HK-2 (cell line): Measurements from ENCODE around the gene CENPP.

Experiments used
- DNase-seq: peaks from one replicate; pipeline ENCODE4 v3.0.0-alpha.2; 2018; ENCODE audit not compliant: unreplicated experiment

CENPP gene

GRCh38 chr9:92508018-92508820 lies 182.5 kb downstream of the CENPP start:
- no peak for DNase-seq

GRCh38 chr9:92509050-92509449 lies 183.3 kb downstream of the CENPP start:
- no peak for DNase-seq

GRCh38 chr9:92510747-92511146 lies 185.0 kb downstream of the CENPP start:
- no peak for DNase-seq

GRCh38 chr9:92512622-92513021 lies 186.9 kb downstream of the CENPP start:
- DNase-seq, result no peak

GRCh38 chr9:92513349-92513748 lies 187.6 kb downstream of the CENPP start:
- no peak for DNase-seq

GRCh38 chr9:92514635-92515034 lies 188.9 kb downstream of the CENPP start:
- no peak for DNase-seq

GRCh38 chr9:92516521-92516920 lies 190.8 kb downstream of the CENPP start:
- DNase-seq, result no peak

- no peak for DNase-seq
Observed at GRCh38 chr9:92517046-92517445, 191.3 kb downstream of the CENPP start.

GRCh38 chr9:92518199-92518598 lies 192.4 kb downstream of the CENPP start:
- DNase-seq, result no peak

GRCh38 chr9:92520837-92521236 lies 195.1 kb downstream of the CENPP start:
- no peak for DNase-seq

GRCh38 chr9:92522983-92523970 lies 197.5 kb downstream of the CENPP start:
- no peak for DNase-seq

- no peak for DNase-seq
Observed at GRCh38 chr9:92524881-92525280, 199.1 kb downstream of the CENPP start.

- no peak for DNase-seq
Observed at GRCh38 chr9:92525306-92525705, 199.6 kb downstream of the CENPP start.

- DNase-seq, result no peak
Observed at GRCh38 chr9:92527291-92527828, 201.6 kb downstream of the CENPP start.

GRCh38 chr9:92527832-92528521 lies 202.2 kb downstream of the CENPP start:
- no peak for DNase-seq

GRCh38 chr9:92528522-92528849 lies 202.7 kb downstream of the CENPP start:
- DNase-seq, result no peak

- DNase-seq, result no peak
Observed at GRCh38 chr9:92529124-92529523, 203.4 kb downstream of the CENPP start.

GRCh38 chr9:92530893-92531292 lies 205.1 kb downstream of the CENPP start:
- no peak for DNase-seq

- no peak for DNase-seq
Observed at GRCh38 chr9:92534204-92534603, 208.5 kb downstream of the CENPP start.

GRCh38 chr9:92534674-92535073 lies 208.9 kb downstream of the CENPP start:
- no peak for DNase-seq

GRCh38 chr9:92535940-92536850 lies 210.4 kb downstream of the CENPP start, which contains the start of gene ECM2:
Gene ECM2, minus strand, starts transcription at chr9:92535990. Its CDS starts 13,124 bp downstream, at chr9:92522866.
- no peak for DNase-seq
